H1 (cell line): ENCODE data around the gene SRRM2. TPM values are rescaled to one million over a fixed set of nuclear protein-coding genes. Genes with fewer than 3 reads are reported as not detected.
A peak's percentile ranks its signal among the peaks of the same experiment; 100 is the strongest.

Experiments
- CTCF ChIA-PET: fragments of 300-600 bp; sonication (Branson Sonifier 250); formaldehyde crosslinking; loops from one replicate; lab custom pipeline; 2021; ENCODE audit not compliant: partially characterized antibody; lab: Charles Lee
- POLR2A ChIA-PET: fragments of 300-600 bp; sonication (Branson Sonifier 250); formaldehyde crosslinking; loops from one replicate; lab custom pipeline; 2021; ENCODE audit warnings: inconsistent platforms; ENCODE audit not compliant: partially characterized antibody; lab: Charles Lee
- DNase-seq, 2 experiments: peaks; one replicate each; pipeline versions ENCODE4 v3.0.0 to v3.0.0-alpha.2; 2010 to 2022; ENCODE audit warnings: low spot score in 2 of 2, low read depth in 1 of 2, mixed read lengths in 1 of 2
- FAIRE-seq: peaks from 2 replicates; lab custom pipeline; 2011; peaks lifted over from hg19 to GRCh38; lab: Jason Lieb, UNC
- H2AFZ ChIP-seq: 2 replicates; pipeline ENCODE4 v1.8.1; 2012; ENCODE audit warnings: low read length, inconsistent platforms
- H2AK5ac ChIP-seq: 2 replicates; pipeline ENCODE4 v1.6.1; 2013; ENCODE audit warnings: low read depth, low read length
- H2BK120ac ChIP-seq: replicated peaks from 2 replicates; pipeline ENCODE3; 2013; ENCODE audit warnings: low read depth, low read length, inconsistent platforms
- H2BK12ac ChIP-seq: 2 replicates; pipeline ENCODE4 v1.6.1; 2013; ENCODE audit warnings: low read depth, low read length
- H2BK15ac ChIP-seq: 2 replicates; pipeline ENCODE4 v1.6.1; 2013; ENCODE audit warnings: low read length
- H2BK20ac ChIP-seq: 2 replicates; pipeline ENCODE4 v1.6.1; 2013; ENCODE audit warnings: low read length
- H2BK5ac ChIP-seq: 2 replicates; pipeline ENCODE4 v1.6.1; 2013; ENCODE audit warnings: low read depth, low read length
- H3K14ac ChIP-seq: 2 replicates; pipeline ENCODE4 v1.6.1; 2013; ENCODE audit warnings: inconsistent platforms; ENCODE audit not compliant: insufficient read length
- H3K18ac ChIP-seq: 2 replicates; pipeline ENCODE4 v1.6.1; 2013; ENCODE audit warnings: low read length; ENCODE audit errors: extremely low read depth
- H3K23ac ChIP-seq: 2 replicates; pipeline ENCODE4 v1.6.1; 2013; ENCODE audit warnings: inconsistent platforms; ENCODE audit not compliant: insufficient read length
- H3K23me2 ChIP-seq: 2 replicates; pipeline ENCODE4 v1.6.1; 2013; ENCODE audit warnings: low read depth, low read length
- H3K27ac ChIP-seq: 2 replicates; pipeline ENCODE4 v1.6.1; 2011; ENCODE audit warnings: low read depth, low read length, inconsistent platforms
- H3K27me3 ChIP-seq, 4 experiments: replicated peaks in 1 of 4; 1 replicate in 1 of 4; 2 replicates in 3 of 4; pipeline versions ENCODE4 v1.6.1 to v1.8.1; 2011 to 2013; ENCODE audit warnings: low read length in 3 of 4, mild to moderate bottlenecking in 3 of 4, inconsistent platforms in 2 of 4, mixed read lengths in 2 of 4, moderate library complexity in 1 of 4; ENCODE audit not compliant: control insufficient read depth in 3 of 4, insufficient read depth in 3 of 4; ENCODE audit errors: extremely low read depth in 1 of 4
- H3K36me3 ChIP-seq, 4 experiments: 2 replicates each; pipeline versions ENCODE4 v1.6.1 to v1.8.1; 2011 to 2013; ENCODE audit warnings: mild to moderate bottlenecking in 4 of 4, low read length in 3 of 4, moderate library complexity in 2 of 4, control low read depth in 1 of 4, inconsistent platforms in 1 of 4; ENCODE audit not compliant: insufficient read depth in 4 of 4, control insufficient read depth in 2 of 4
- H3K4ac ChIP-seq: replicated peaks from 2 replicates; pipeline ENCODE3; 2013; ENCODE audit warnings: low read length, low read depth, mixed read lengths, inconsistent platforms; ENCODE audit not compliant: insufficient read length
- H3K4me1 ChIP-seq, 4 experiments: replicated peaks in 1 of 4; 1 replicate in 1 of 4; 2 replicates in 3 of 4; pipeline versions ENCODE4 v1.6.1 to v1.8.1; 2011 to 2013; ENCODE audit warnings: low read length in 3 of 4, inconsistent platforms in 2 of 4, mixed read lengths in 1 of 4; ENCODE audit not compliant: insufficient read depth in 4 of 4, control insufficient read depth in 3 of 4
- H3K4me2 ChIP-seq, 2 experiments: 2 replicates each; pipeline versions ENCODE4 v1.6.1 to v1.8.1; 2011 to 2013; ENCODE audit warnings: low read depth in 2 of 2, low read length in 2 of 2, control low read depth in 1 of 2, inconsistent platforms in 1 of 2, mild to moderate bottlenecking in 1 of 2; ENCODE audit not compliant: insufficient read depth in 1 of 2
- H3K4me3 ChIP-seq, 4 experiments: fragments of 200-600, 300-600 bp in 1 of 4; sonication (generic), shearing (Covaris generic), sonication (Bioruptor Twin) in 1 of 4; 2 replicates each; pipeline versions ENCODE4 v1.5.1 to v1.8.1; 2011 to 2016; ENCODE audit warnings: low read length in 4 of 4, low read depth in 3 of 4, control low read depth in 2 of 4, inconsistent platforms in 2 of 4, mild to moderate bottlenecking in 2 of 4, mixed read lengths in 1 of 4, moderate library complexity in 1 of 4; ENCODE audit not compliant: insufficient read depth in 2 of 4; ENCODE audit errors: extremely low read depth in 1 of 4
- H3K56ac ChIP-seq: replicated peaks from 2 replicates; pipeline ENCODE3; 2013; ENCODE audit warnings: low read depth, mild to moderate bottlenecking, mixed read lengths, low read length, inconsistent platforms; ENCODE audit not compliant: insufficient read length
- H3K79me1 ChIP-seq: 2 replicates; pipeline ENCODE4 v1.6.1; 2013; ENCODE audit warnings: low read depth, low read length, control low read depth
- H3K79me2 ChIP-seq, 2 experiments: 2 replicates each; pipeline versions ENCODE4 v1.6.1 to v1.8.1; 2012 to 2013; ENCODE audit warnings: low read length in 2 of 2, mild to moderate bottlenecking in 2 of 2, inconsistent platforms in 1 of 2; ENCODE audit not compliant: insufficient read depth in 2 of 2, control insufficient read depth in 1 of 2
- H3K9ac ChIP-seq, 4 experiments: replicated peaks in 1 of 4; 1 replicate in 1 of 4; 2 replicates in 3 of 4; pipeline versions ENCODE4 v1.6.1 to v1.8.1; 2011 to 2013; ENCODE audit warnings: low read depth in 3 of 4, low read length in 3 of 4, control low read depth in 2 of 4, mild to moderate bottlenecking in 2 of 4, moderate library complexity in 2 of 4, inconsistent platforms in 1 of 4; ENCODE audit errors: extremely low read depth in 1 of 4
- H3K9me3 ChIP-seq, 2 experiments: 2 replicates each; pipeline versions ENCODE4 v1.6.1 to v1.8.1; 2012 to 2013; ENCODE audit warnings: mild to moderate bottlenecking in 2 of 2, moderate library complexity in 2 of 2, control low read depth in 1 of 2, inconsistent platforms in 1 of 2, low read depth in 1 of 2, low read length in 1 of 2, mixed read lengths in 1 of 2; ENCODE audit not compliant: insufficient read depth in 2 of 2
- H4K20me1 ChIP-seq, 2 experiments: replicated peaks in 1 of 2; 2 replicates each; pipeline versions ENCODE3 to v1.8.1; 2011 to 2013; ENCODE audit warnings: inconsistent platforms in 2 of 2, low read length in 2 of 2, mild to moderate bottlenecking in 1 of 2; ENCODE audit not compliant: insufficient read depth in 2 of 2, control insufficient read depth in 1 of 2
- H4K5ac ChIP-seq: 2 replicates; pipeline ENCODE4 v1.6.1; 2013; ENCODE audit warnings: low read length, low read depth, mixed read lengths, inconsistent platforms; ENCODE audit not compliant: insufficient read length
- H4K8ac ChIP-seq: 2 replicates; pipeline ENCODE4 v1.8.0; 2013; ENCODE audit warnings: mild to moderate bottlenecking, moderate library complexity, low read length, inconsistent platforms; ENCODE audit not compliant: insufficient read depth; ENCODE audit errors: extremely low read depth
- H4K91ac ChIP-seq: replicated peaks from 2 replicates; pipeline ENCODE3; 2013; ENCODE audit warnings: low read length, mixed read lengths, inconsistent platforms; ENCODE audit not compliant: insufficient read length
- POLR2AphosphoS5 ChIP-seq: IDR thresholded peaks from 2 replicates; pipeline ENCODE4 v1.6.1; 2011; ENCODE audit warnings: low read depth, low read length
- RBBP5 ChIP-seq: IDR thresholded peaks from 2 replicates; pipeline ENCODE4 v1.7.1; 2012; ENCODE audit warnings: low read depth, mild to moderate bottlenecking, inconsistent platforms, low read length, moderate library complexity, borderline replicate concordance
- WGBS, 2 experiments: shearing (Covaris generic) in 1 of 2; methylation state at CpG; one replicate each; pipeline versions ENCODE4 v1.1.6 to v1.1.7; 2013 to 2015; ENCODE audit warnings: low lambda C conversion rate in 2 of 2, mixed read lengths in 2 of 2, inconsistent platforms in 1 of 2, low coverage in 1 of 2, missing lambda C conversion rate in 1 of 2; ENCODE audit not compliant: insufficient replicate concordance in 2 of 2, insufficient coverage in 1 of 2, insufficient read length in 1 of 2; ENCODE audit errors: extremely low coverage in 1 of 2, missing lambda C conversion rate in 1 of 2; 5-methylcytosine and 5-hydroxymethylcytosine counted together
- polyA plus RNA-seq, 7 experiments: library from polyadenylated mRNA; depleted of rRNA in 3 of 7; stranded (reverse) in 5 of 7; unstranded in 2 of 7; fragments of >200 nt in 5 of 7; fragments of 200-250 nt in 2 of 7; gene quantifications; 1 replicate in 5 of 7; 2 replicates in 1 of 7; 4 replicates in 1 of 7; pipeline versions ENCODE4 v1.2.1 to v1.2.3, GENCODE V29; 2011 to 2013; ENCODE audit warnings: missing spikeins in 2 of 7, mixed read lengths in 2 of 7
- total RNA-seq: library from RNA; stranded (reverse); fragmentation: NEBNext Ultra II Directional; extraction: Animal tissue kit (Norgen Biotek cat#: 25700); gene quantifications from 2 replicates; pipeline ENCODE4 v1.2.1, GENCODE V29; 2021

Gene SRRM2
- total and polyA plus RNA-seq, 2 of the 8 experiments (the other 6 are each of a cell fraction or from before 2014, with no cell fraction given), result 300 to 579 TPM

GRCh38 chr16:2765462-2766404, 13.3 kb downstream of the SRRM2 start:
- Histone ChIP-seq H2BK20ac (no peak overlapping the region), H3K27ac (no peak overlapping the region), H3K14ac (no peak overlapping the region), H3K79me1 (peaks cover 7% of the 10 kb centered on the region), H3K23me2 (no peaks in the 10 kb centered on the region), H3K79me2 (peaks cover 4 to 79% of the 10 kb centered on the region in 2 experiments; a peak in 3 of 4 replicates), H4K91ac (no peak overlapping the region), H3K4me1 (peaks cover 0 to 3% (median under 1%) of the 10 kb centered on the region in 4 experiments; a peak in 3 of 7 replicates), H2BK5ac (no peak overlapping the region), H2AFZ (no peak overlapping the region), H3K4me3 (no peak overlapping the region), H2BK12ac (no peak overlapping the region), H3K4ac (no peak overlapping the region), H2BK120ac (no peak overlapping the region), H3K4me2 (no peak overlapping the region), H4K5ac (no peak overlapping the region), H3K23ac (no peak overlapping the region), H3K56ac (no peak overlapping the region), H3K27me3 (no peaks in the 10 kb centered on the region), H2AK5ac (no peak overlapping the region), H3K9ac (no peak overlapping the region), H4K8ac (no peak overlapping the region), H2BK15ac (no peak overlapping the region), H3K36me3 (peaks cover 86 to 100% (median 98%) of the 10 kb centered on the region in 4 experiments), H3K18ac (no peak overlapping the region), H4K20me1 (peaks cover 23 to 33% of the 10 kb centered on the region in 2 experiments), H3K9me3 (peaks cover 12 to 26% of the 10 kb centered on the region in 2 experiments; a peak in 3 of 4 replicates)
- no peak for DNase-seq
- 94% methylated on average over 73 of the region's 73 CpGs; no CpG with 5 or more reads in 1 of the 2 experiments for WGBS, 2 experiments
- TF ChIP-seq RBBP5 (no peak), POLR2AphosphoS5 (peak; percentile 30)
- ChIA-PET POLR2A (interaction anchor here (0.9 to 6.9 kb wide), 11 partner anchors 7 to 64 kb away, joined by 3 to 140 read pairs (median 16); partner anchors contain the start of genes ELOB and SRRM2), CTCF (interaction anchor here (1.0 kb wide), 1 partner anchor 9 kb away, joined by 3 read pairs; no protein-coding TSS in a partner anchor)
- FAIRE-seq, result no peak
